ENCODE data around the gene HDHD2. TPM values are rescaled to one million over a fixed set of nuclear protein-coding genes. Genes with fewer than 3 reads are reported as not detected.

HDHD2 gene
- total and polyA plus RNA-seq, 7 experiments from 2014 or later, result 22.7 to 58.7 (median 41.7) TPM

DNA sequence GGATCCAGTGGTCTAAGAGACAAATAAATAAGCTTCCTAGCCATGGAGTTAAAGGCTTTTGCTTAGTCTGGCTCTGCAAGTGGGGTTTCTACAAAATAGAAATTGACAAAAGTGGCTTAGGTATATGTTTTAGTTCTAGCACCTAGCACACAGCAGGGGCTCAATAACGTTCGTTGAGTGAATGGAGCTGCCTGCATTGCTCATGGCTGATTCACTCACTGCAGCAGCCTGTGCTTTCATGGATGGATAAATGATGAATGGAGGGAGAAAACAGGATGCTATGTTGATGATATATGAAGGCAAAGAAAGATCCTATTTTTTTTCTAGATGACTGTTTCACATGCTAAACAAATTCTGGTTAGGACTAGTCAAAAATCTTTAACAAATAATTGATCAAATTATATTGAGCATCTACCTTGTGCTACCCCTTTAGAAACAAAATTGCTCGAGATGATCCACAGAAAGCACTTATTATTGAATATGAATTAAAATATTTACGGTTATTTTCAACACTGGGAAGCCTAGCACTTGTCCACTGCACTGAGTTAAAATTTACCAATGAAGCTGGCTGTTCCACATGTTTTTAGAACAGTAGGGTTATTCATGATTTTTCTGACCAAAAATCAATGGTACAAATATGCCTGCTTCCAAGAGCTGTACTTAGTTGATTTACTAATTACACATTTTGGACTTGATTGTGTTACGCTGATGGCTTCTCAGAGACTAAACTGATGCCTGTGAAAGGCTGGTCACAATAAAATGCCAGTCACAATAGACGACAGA is 39.6 kb downstream of the HDHD2 start:
- ATAC-seq (no peak), DNase-seq (no peak)
- H3K4me1 Mint-ChIP-seq, result no peaks in the 10 kb centered on the region
- H3K4me3 Mint-ChIP-seq, result no peak overlapping the region
- no peak overlapping the region for H3K27ac Mint-ChIP-seq
- H3K27me3 ChIP-seq (ENCODE audit: control insufficient read depth in 2 of 2, insufficient read depth in 2 of 2, low read length in 2 of 2), result no peaks in the 10 kb centered on the region
- no peaks in the 10 kb centered on the region for H3K9me3 ChIP-seq (ENCODE audit: control insufficient read depth in 2 of 3, low read length in 3 of 3)
- H3K27me3 Mint-ChIP-seq, result no peaks in the 10 kb centered on the region
- ChIA-PET CTCF (no interaction called here), POLR2A (interaction anchor here (0.7 kb wide), 1 partner anchor 46 kb away, joined by 3 read pairs; no protein-coding TSS in a partner anchor)
- no peak overlapping the region for H3K4me3 ChIP-seq (ENCODE audit: low read length)
- H3K36me3 ChIP-seq (ENCODE audit: control insufficient read depth in 2 of 3, insufficient read depth in 3 of 3, low read length in 3 of 3), result peaks cover 5 to 68% (median 11%) of the 10 kb centered on the region in 3 experiments
- intact Hi-C loops (cut with micrococcal nuclease), result no loop called here
- H3K27ac ChIP-seq (ENCODE audit: low read depth, low read length), result no peak overlapping the region
- peaks cover 0 to 1% (median 0%) of the 10 kb centered on the region in 11 donors for H3K9me3 Mint-ChIP-seq
- no peaks in the 10 kb centered on the region for H3K4me1 ChIP-seq (ENCODE audit: control insufficient read depth in 2 of 2, insufficient read depth in 2 of 2, low read length in 2 of 2)
- H3K36me3 Mint-ChIP-seq, result peaks cover 11 to 56% (median 14%) of the 10 kb centered on the region in 5 donors

DNA sequence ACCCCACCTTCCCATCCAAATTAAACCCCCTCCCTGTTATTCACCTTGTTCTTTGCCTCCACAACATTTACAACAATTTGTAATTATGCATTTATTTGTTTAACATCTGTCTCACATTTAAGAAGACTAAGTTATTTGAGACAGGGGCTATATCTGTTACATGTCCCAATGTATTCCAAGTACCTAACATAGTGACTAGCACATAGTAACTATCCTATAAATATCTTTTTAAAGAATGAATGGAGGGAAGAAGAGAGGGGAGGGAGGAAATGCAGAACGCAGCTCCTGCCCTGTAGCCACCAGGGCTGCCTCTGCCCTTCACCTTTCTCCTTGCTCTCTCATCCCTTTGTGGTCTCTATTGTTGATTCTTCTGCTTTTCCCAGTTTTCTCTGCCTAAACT is 40.6 kb downstream of the HDHD2 start:
- H3K27ac Mint-ChIP-seq, result peak overlapping the region in 1 of 9 donors; percentile 26
- no peak for DNase-seq
- intact Hi-C loops (cut with micrococcal nuclease), result loop anchor here in 1 of 2 donors (10.0 kb wide), 1 partner anchor 175 kb away; no protein-coding TSS in a partner anchor
- H3K9me3 Mint-ChIP-seq, result no peaks in the 10 kb centered on the region
- H3K4me3 Mint-ChIP-seq, result no peak overlapping the region
- no peaks in the 10 kb centered on the region for H3K4me1 Mint-ChIP-seq
- H3K36me3 Mint-ChIP-seq, result peaks cover 11 to 51% (median 14%) of the 10 kb centered on the region in 5 donors
- no peaks in the 10 kb centered on the region for H3K27me3 Mint-ChIP-seq
- ATAC-seq, result no peak
- H3K27me3 ChIP-seq (ENCODE audit: control insufficient read depth in 2 of 2, insufficient read depth in 2 of 2, low read length in 2 of 2), result no peaks in the 10 kb centered on the region
- no peak overlapping the region for H3K4me3 ChIP-seq (ENCODE audit: low read length)
- H3K9me3 ChIP-seq (ENCODE audit: control insufficient read depth in 2 of 3, low read length in 3 of 3), result no peaks in the 10 kb centered on the region
- POLR2A ChIA-PET, result no interaction called here
- CTCF ChIA-PET, result no interaction called here
- peaks cover 5 to 65% (median 11%) of the 10 kb centered on the region in 3 experiments for H3K36me3 ChIP-seq (ENCODE audit: control insufficient read depth in 2 of 3, insufficient read depth in 3 of 3, low read length in 3 of 3)
- no peaks in the 10 kb centered on the region for H3K4me1 ChIP-seq (ENCODE audit: control insufficient read depth in 2 of 2, insufficient read depth in 2 of 2, low read length in 2 of 2)
- no peak overlapping the region for H3K27ac ChIP-seq (ENCODE audit: low read depth, low read length)

DNA sequence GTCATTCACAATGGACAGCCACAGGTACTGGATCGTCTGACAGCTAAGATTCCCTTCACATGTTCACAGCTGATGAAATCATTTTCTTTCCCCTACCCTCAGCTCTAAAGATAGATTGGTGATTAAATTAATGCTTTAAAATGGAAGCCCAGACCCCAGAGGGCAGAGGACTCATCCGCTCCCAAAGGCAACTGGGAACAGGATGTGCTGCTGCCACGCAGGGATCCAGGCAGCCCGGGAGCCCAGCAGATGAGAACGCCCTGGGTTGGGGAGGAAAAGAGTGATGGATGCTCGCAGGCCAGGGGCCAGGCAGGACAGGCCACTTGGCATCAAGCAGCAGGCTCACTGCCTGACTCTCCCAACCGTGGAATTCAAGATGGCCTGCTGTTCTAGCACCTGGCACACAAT is 41.3 kb downstream of the HDHD2 start:
- no peak overlapping the region for H3K4me3 ChIP-seq (ENCODE audit: low read length)
- no peak overlapping the region for H3K4me3 Mint-ChIP-seq
- H3K27ac Mint-ChIP-seq, result no peak overlapping the region
- DNase-seq, result no peak
- H3K27me3 ChIP-seq (ENCODE audit: control insufficient read depth in 2 of 2, insufficient read depth in 2 of 2, low read length in 2 of 2), result no peaks in the 10 kb centered on the region
- intact Hi-C loops (cut with micrococcal nuclease), result loop anchor here in 1 of 2 donors (10.0 kb wide), 1 partner anchor 176 kb away; no protein-coding TSS in a partner anchor
- H3K36me3 ChIP-seq (ENCODE audit: control insufficient read depth in 2 of 3, insufficient read depth in 3 of 3, low read length in 3 of 3), result peaks cover 5 to 59% (median 11%) of the 10 kb centered on the region in 3 experiments
- no peaks in the 10 kb centered on the region for H3K27me3 Mint-ChIP-seq
- ChIA-PET CTCF (no interaction called here), POLR2A (no interaction called here)
- peaks cover 8 to 54% (median 14%) of the 10 kb centered on the region in 5 donors for H3K36me3 Mint-ChIP-seq
- no peaks in the 10 kb centered on the region for H3K4me1 Mint-ChIP-seq
- H3K4me1 ChIP-seq (ENCODE audit: control insufficient read depth in 2 of 2, insufficient read depth in 2 of 2, low read length in 2 of 2), result no peaks in the 10 kb centered on the region
- ATAC-seq, result no peak
- no peak overlapping the region for H3K27ac ChIP-seq (ENCODE audit: low read depth, low read length)
- H3K9me3 Mint-ChIP-seq, result no peaks in the 10 kb centered on the region
- no peaks in the 10 kb centered on the region for H3K9me3 ChIP-seq (ENCODE audit: control insufficient read depth in 2 of 3, low read length in 3 of 3)

DNA sequence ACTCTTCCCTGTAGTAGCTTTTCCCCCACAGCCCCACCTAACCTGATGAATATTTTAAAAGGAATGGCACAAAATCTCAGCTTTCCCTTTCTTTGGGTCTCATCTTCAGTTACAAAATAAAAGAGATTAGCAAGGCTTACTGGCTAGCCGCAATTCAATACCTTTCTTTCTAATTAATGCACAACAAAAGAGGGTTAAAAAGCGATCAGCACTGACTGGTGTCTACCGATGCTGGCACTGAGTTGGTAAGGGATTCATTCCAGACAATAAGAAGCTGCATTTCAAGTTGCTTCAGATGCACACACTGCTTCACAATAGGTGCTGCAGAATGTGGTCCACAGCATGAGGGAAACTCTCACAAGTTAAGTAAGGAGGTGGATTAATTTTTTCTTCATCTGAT is 41.9 kb downstream of the HDHD2 start:
- Histone ChIP-seq H3K4me1 (ENCODE audit: control insufficient read depth in 2 of 2, insufficient read depth in 2 of 2, low read length in 2 of 2) (no peaks in the 10 kb centered on the region), H3K9me3 (ENCODE audit: control insufficient read depth in 2 of 3, low read length in 3 of 3) (no peaks in the 10 kb centered on the region), H3K27me3 (ENCODE audit: control insufficient read depth in 2 of 2, insufficient read depth in 2 of 2, low read length in 2 of 2) (no peaks in the 10 kb centered on the region), H3K4me3 (ENCODE audit: low read length) (no peak overlapping the region), H3K27ac (ENCODE audit: low read depth, low read length) (no peak overlapping the region), H3K36me3 (ENCODE audit: control insufficient read depth in 2 of 3, insufficient read depth in 3 of 3, low read length in 3 of 3) (peaks cover 5 to 55% (median 11%) of the 10 kb centered on the region in 3 experiments)
- Mint-ChIP-seq H3K27ac (peak overlapping the region in 3 of 9 donors; percentile 3 to 81 (median 27)), H3K9me3 (no peaks in the 10 kb centered on the region), H3K4me3 (no peak overlapping the region), H3K4me1 (no peaks in the 10 kb centered on the region), H3K27me3 (no peaks in the 10 kb centered on the region), H3K36me3 (peaks cover 6 to 49% (median 14%) of the 10 kb centered on the region in 5 donors)
- no peak for ATAC-seq
- intact Hi-C loops (cut with micrococcal nuclease), result loop anchor here in 1 of 2 donors (10.0 kb wide), 1 partner anchor 176 kb away; no protein-coding TSS in a partner anchor
- ChIA-PET CTCF (no interaction called here), POLR2A (no interaction called here)
- DNase-seq, result no peak

DNA sequence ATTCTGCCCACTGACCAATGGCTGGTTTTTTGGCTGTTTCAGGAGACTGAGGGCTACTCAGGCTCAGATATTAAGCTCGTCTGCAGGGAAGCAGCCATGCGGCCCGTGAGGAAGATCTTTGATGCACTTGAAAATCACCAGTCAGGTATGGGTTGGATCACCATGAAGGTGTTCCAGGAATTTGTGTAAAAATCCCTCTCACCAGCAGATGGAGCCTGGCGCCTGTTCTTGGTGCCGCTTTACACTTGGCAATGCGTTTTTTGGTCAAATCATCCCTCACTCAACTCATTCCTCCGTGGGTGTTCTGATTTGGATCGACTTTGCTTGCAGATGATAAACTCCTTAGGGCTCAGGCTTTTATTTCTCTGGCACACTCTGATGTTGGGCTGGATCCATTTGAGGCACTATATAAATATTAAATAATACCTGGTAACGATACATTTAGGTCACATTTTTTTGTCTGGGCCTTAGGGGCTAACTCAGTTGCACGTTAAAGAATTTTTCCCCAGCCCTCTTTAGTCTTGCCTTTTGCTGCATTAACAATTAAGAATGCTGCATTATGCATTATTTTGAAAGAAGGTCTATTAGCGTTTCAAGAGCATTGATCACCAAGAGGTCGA is 50.0 kb downstream of the HDHD2 start:
- intact Hi-C loops (cut with micrococcal nuclease), result loop anchor here (1.0 to 10.0 kb wide), 3 partner anchors 105 to 649 kb away; no protein-coding TSS in a partner anchor
- ATAC-seq, result peak; percentile 68
- no peaks in the 10 kb centered on the region for H3K27me3 Mint-ChIP-seq

DNA sequence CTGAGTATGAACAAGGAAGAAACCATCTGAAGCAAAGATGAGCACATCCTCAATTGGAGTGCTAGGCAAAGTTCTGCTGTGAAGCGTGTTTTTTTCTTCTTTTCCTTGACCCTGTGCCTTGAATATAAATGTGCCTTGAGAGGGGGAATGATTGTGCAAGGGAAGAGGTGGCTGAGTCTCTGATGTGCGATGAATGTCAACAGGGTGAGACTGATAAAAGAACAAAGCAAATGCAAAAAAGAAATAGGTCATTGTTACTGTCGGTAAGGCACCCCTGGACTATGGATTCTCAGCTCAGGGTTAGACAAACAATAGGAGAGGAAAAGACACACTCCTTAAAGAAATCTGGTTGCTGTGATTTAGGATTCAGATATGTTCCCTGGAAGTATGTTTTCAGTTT is 54.5 kb downstream of the HDHD2 start:
- H3K36me3 Mint-ChIP-seq, result peaks cover 0 to 12% (median 0%) of the 10 kb centered on the region in 5 donors
- H3K9me3 Mint-ChIP-seq, result peaks cover 0 to 1% (median 0%) of the 10 kb centered on the region in 11 donors
- intact Hi-C loops (cut with micrococcal nuclease), result no loop called here
- ChIA-PET CTCF (no interaction called here), POLR2A (no interaction called here)
- no peaks in the 10 kb centered on the region for H3K4me1 Mint-ChIP-seq
- Histone ChIP-seq H3K27ac (ENCODE audit: low read depth, low read length) (no peak overlapping the region), H3K4me1 (ENCODE audit: control insufficient read depth in 2 of 2, insufficient read depth in 2 of 2, low read length in 2 of 2) (no peaks in the 10 kb centered on the region), H3K36me3 (ENCODE audit: control insufficient read depth in 2 of 3, insufficient read depth in 3 of 3, low read length in 3 of 3) (no peaks in the 10 kb centered on the region), H3K9me3 (ENCODE audit: control insufficient read depth in 2 of 3, low read length in 3 of 3) (no peaks in the 10 kb centered on the region), H3K27me3 (ENCODE audit: control insufficient read depth in 2 of 2, insufficient read depth in 2 of 2, low read length in 2 of 2) (no peaks in the 10 kb centered on the region), H3K4me3 (ENCODE audit: low read length) (no peak overlapping the region)
- no peak overlapping the region for H3K4me3 Mint-ChIP-seq
- no peaks in the 10 kb centered on the region for H3K27me3 Mint-ChIP-seq
- DNase-seq, result no peak
- no peak for ATAC-seq
- H3K27ac Mint-ChIP-seq, result peak overlapping the region in 1 of 9 donors; percentile 14

More for the DNA sequence above, 50.0 kb downstream of the HDHD2 start:
- Mint-ChIP-seq H3K36me3 (peaks cover 0 to 12% (median 0%) of the 10 kb centered on the region in 5 donors), H3K4me3 (no peak overlapping the region), H3K4me1 (no peaks in the 10 kb centered on the region), H3K9me3 (no peaks in the 10 kb centered on the region), H3K27ac (no peak overlapping the region)
- peak; percentile 16 to 63 (median 51) for DNase-seq
- Histone ChIP-seq H3K27ac (ENCODE audit: low read depth, low read length) (no peak overlapping the region), H3K36me3 (ENCODE audit: control insufficient read depth in 2 of 3, insufficient read depth in 3 of 3, low read length in 3 of 3) (peaks cover 0 to under 1% (median 0%) of the 10 kb centered on the region in 3 experiments), H3K4me3 (ENCODE audit: low read length) (no peak overlapping the region), H3K27me3 (ENCODE audit: control insufficient read depth in 2 of 2, insufficient read depth in 2 of 2, low read length in 2 of 2) (no peaks in the 10 kb centered on the region), H3K4me1 (ENCODE audit: control insufficient read depth in 2 of 2, insufficient read depth in 2 of 2, low read length in 2 of 2) (no peaks in the 10 kb centered on the region), H3K9me3 (ENCODE audit: control insufficient read depth in 2 of 3, low read length in 3 of 3) (no peaks in the 10 kb centered on the region)
- CTCF ChIA-PET, result interaction anchor here (0.7 to 6.7 kb wide), 4 partner anchors 50 to 668 kb away, joined by 3 to 50 read pairs (median 3); partner anchors contain the start of gene HDHD2
- POLR2A ChIA-PET, result no interaction called here
